HCT116 (cell line): ENCODE data around the gene TUBB4A.

Source experiments
- ATF3 ChIP-seq: IDR thresholded peaks from 2 replicates; pipeline ENCODE4 v1.6.1; 2012
- CEBPB ChIP-seq: IDR thresholded peaks from 2 replicates; pipeline ENCODE4 v1.6.1; 2012; ENCODE audit warnings: low read depth
- CTCF ChIP-seq, 3 experiments: fragments of 200-600 bp in 1 of 3; sonication (generic) in 1 of 3; IDR thresholded peaks in 2 of 3; conservative IDR thresholded peaks in 1 of 3; 2 replicates each; pipeline ENCODE4 v1.5.1; 2012 to 2017; ENCODE audit warnings: low read depth in 2 of 3, low read length in 2 of 3, antibody characterized with exemption in 1 of 3, borderline replicate concordance in 1 of 3, control low read depth in 1 of 3, mild to moderate bottlenecking in 1 of 3, mixed read lengths in 1 of 3, mixed run types in 1 of 3, moderate library complexity in 1 of 3; ENCODE audit not compliant: insufficient read depth in 1 of 3
- MAX ChIP-seq: IDR thresholded peaks from 2 replicates; pipeline ENCODE4 v1.6.1; 2012
- POLR2A ChIP-seq: IDR thresholded peaks from 2 replicates; pipeline ENCODE4 v1.7.0; 2011; ENCODE audit warnings: borderline replicate concordance; ENCODE audit not compliant: insufficient read depth, insufficient read length; ENCODE audit errors: extremely low read depth
- POLR2AphosphoS5 ChIP-seq: IDR thresholded peaks from 2 replicates; pipeline ENCODE4 v1.6.1; 2011; ENCODE audit warnings: mild to moderate bottlenecking, low read depth, low read length, moderate library complexity
- ZBTB33 ChIP-seq: IDR thresholded peaks from 2 replicates; pipeline ENCODE4 v1.6.1; 2011; ENCODE audit warnings: mild to moderate bottlenecking, low read length, moderate library complexity; ENCODE audit not compliant: insufficient replicate concordance; ENCODE audit errors: extremely low read depth

GRCh38 chr19:6457958-6458694 is 44.0 kb downstream of the TUBB4A start:
- no peak for TF ChIP-seq CTCF (IDR thresholded peaks at IDR 0.05 in 2 of 3, conservative IDR thresholded peaks at IDR 0.05 in 1 of 3; ENCODE audit: borderline replicate concordance in 1 of 3, insufficient read depth in 1 of 3, low read depth in 2 of 3, low read length in 2 of 3)
- no peak for TF ChIP-seq ATF3
- no peak for TF ChIP-seq CEBPB
- no peak for TF ChIP-seq ZBTB33
- no peak for TF ChIP-seq POLR2A
- TF ChIP-seq MAX: no peak
- TF ChIP-seq POLR2AphosphoS5: no peak
